Glutamatergic neuron (in vitro differentiated cells): ENCODE measurements around the gene MTG2. TPM values are rescaled to one million over a fixed set of nuclear protein-coding genes. Genes with fewer than 3 reads are reported as not detected.

Experiments
- DNase-seq: peaks from one replicate; pipeline ENCODE4 v3.0.0; 2022
- H3K27ac Mint-ChIP-seq: one replicate; pipeline ENCODE4 v1.8.0; 2020; ENCODE audit warnings: mild to moderate bottlenecking, mixed read lengths, inconsistent platforms; ENCODE audit not compliant: unreplicated experiment
- H3K27me3 Mint-ChIP-seq: one replicate; pipeline ENCODE4 v1.8.0; 2020; ENCODE audit warnings: mild to moderate bottlenecking, moderate library complexity, mixed read lengths, inconsistent platforms; ENCODE audit not compliant: unreplicated experiment
- H3K36me3 Mint-ChIP-seq: one replicate; pipeline ENCODE4 v1.8.0; 2020; ENCODE audit warnings: mild to moderate bottlenecking, mixed read lengths, inconsistent platforms; ENCODE audit not compliant: unreplicated experiment
- H3K4me1 Mint-ChIP-seq: one replicate; pipeline ENCODE4 v1.8.0; 2020; ENCODE audit warnings: mild to moderate bottlenecking, low read depth, mixed read lengths, inconsistent platforms; ENCODE audit not compliant: unreplicated experiment
- H3K4me3 Mint-ChIP-seq: one replicate; pipeline ENCODE4 v1.8.0; 2020; ENCODE audit warnings: mild to moderate bottlenecking, mixed read lengths, inconsistent platforms; ENCODE audit not compliant: unreplicated experiment
- H3K9me3 Mint-ChIP-seq: one replicate; pipeline ENCODE4 v1.8.0; 2020; ENCODE audit warnings: mild to moderate bottlenecking, moderate library complexity, mixed read lengths, inconsistent platforms; ENCODE audit not compliant: unreplicated experiment
- CTCF ChIP-seq: fragments of 200-600 bp; sonication (generic); IDR thresholded peaks from one replicate; pipeline ENCODE4 v1.5.0; 2021; ENCODE audit not compliant: partially characterized antibody, unreplicated experiment
- total RNA-seq: library from RNA; stranded (reverse); fragmentation: NEBNext Ultra II Directional; extraction: Animal tissue kit (Norgen Biotek cat#: 25700); gene quantifications from one replicate; pipeline ENCODE4 v1.2.1, GENCODE V29; 2021; ENCODE audit not compliant: unreplicated experiment

The MTG2 gene
- total RNA-seq, 1 donor from 2014 or later: 27.1 TPM

- peaks cover 29% of the 10 kb centered on the region for H3K9me3 Mint-ChIP-seq
- peaks cover 23% of the 10 kb centered on the region for H3K4me1 Mint-ChIP-seq
- H3K4me3 Mint-ChIP-seq: peak overlapping the region; percentile 98
- peaks cover 5% of the 10 kb centered on the region for H3K36me3 Mint-ChIP-seq
- peak overlapping the region; percentile 95 for H3K27ac Mint-ChIP-seq
- TF ChIP-seq CTCF: no peak
- DNase-seq: peak; percentile 56
- H3K27me3 Mint-ChIP-seq: peaks cover 21% of the 10 kb centered on the region
Measured at GRCh38 chr20:62142252-62143080, 40.4 kb upstream of the MTG2 start.

GRCh38 chr20:62143081-62143956 lies 39.5 kb upstream of the MTG2 start, which contains the start of the genes PSMA7 and SS18L1:
Gene PSMA7, minus strand, starts transcription at chr20:62143394. Its CDS starts 91 bp downstream, at chr20:62143303.
Gene SS18L1, plus strand, starts transcription at chr20:62143769. Its CDS starts 52 bp downstream, at chr20:62143821.
- H3K4me1 Mint-ChIP-seq: peaks cover 23% of the 10 kb centered on the region
- H3K27ac Mint-ChIP-seq: peak within 1 kb of the TSS; percentile 95
- TF ChIP-seq CTCF: no peak
- H3K9me3 Mint-ChIP-seq: peaks cover 23% of the 10 kb centered on the region
- H3K27me3 Mint-ChIP-seq: peaks cover 19% of the 10 kb centered on the region
- H3K36me3 Mint-ChIP-seq: no peaks in the 10 kb centered on the region
- DNase-seq: peak; percentile 89
- H3K4me3 Mint-ChIP-seq: peak within 1 kb of the TSS; percentile 98

GRCh38 chr20:62143957-62144825 lies 38.6 kb upstream of the MTG2 start:
- Mint-ChIP-seq H3K4me3 (peak overlapping the region; percentile 93), H3K27ac (peak overlapping the region; percentile 79), H3K4me1 (peaks cover 25% of the 10 kb centered on the region), H3K27me3 (peaks cover 18% of the 10 kb centered on the region), H3K36me3 (no peaks in the 10 kb centered on the region), H3K9me3 (peaks cover 23% of the 10 kb centered on the region)
- peak; percentile 70 for DNase-seq
- TF ChIP-seq CTCF: no peak

GRCh38 chr20:62145688-62146018 lies 37.2 kb upstream of the MTG2 start:
- peaks cover 27% of the 10 kb centered on the region for H3K9me3 Mint-ChIP-seq
- no peaks in the 10 kb centered on the region for H3K36me3 Mint-ChIP-seq
- peaks cover 29% of the 10 kb centered on the region for H3K4me1 Mint-ChIP-seq
- H3K27ac Mint-ChIP-seq: no peak overlapping the region
- TF ChIP-seq CTCF: no peak
- no peak for DNase-seq
- peak overlapping the region; percentile 93 for H3K4me3 Mint-ChIP-seq
- H3K27me3 Mint-ChIP-seq: peaks cover 20% of the 10 kb centered on the region
